Naive thymus-derived CD4-positive, alpha-beta T cell (primary cell): ENCODE results near the gene NPPA. TPM values are rescaled to one million over a fixed set of nuclear protein-coding genes. Genes with fewer than 3 reads are reported as not detected.

Experiments used
- ATAC-seq: fragments of 150-1000 bp; cut with Tn5 transposase; 2 replicates; pipeline ENCODE4 v1.10.0; 2021; ENCODE audit warnings: mild to moderate bottlenecking, moderate library complexity
- CTCF ChIA-PET: fragments of 350-600 bp; sonication (Branson Sonifier 250); formaldehyde crosslinking; loops from one replicate; lab custom pipeline; 2021; ENCODE audit warnings: antibody characterized with exemption; lab: Charles Lee
- POLR2A ChIA-PET: fragments of 350-600 bp; sonication (Branson Sonifier 250); formaldehyde crosslinking; loops from one replicate; lab custom pipeline; 2021; ENCODE audit warnings: antibody characterized with exemption, inconsistent platforms; lab: Charles Lee
- DNase-seq, 9 donors: peaks; one replicate each; pipeline versions ENCODE4 v3.0.0 to v3.0.0-alpha.2; 2020 to 2022; ENCODE audit warnings: mixed read lengths in 1 of 9
- H3K27ac ChIP-seq: one replicate; pipeline ENCODE4 v1.7.0; 2013; ENCODE audit warnings: mild to moderate bottlenecking, low read depth, low read length, moderate library complexity
- H3K27me3 ChIP-seq, 2 donors: one replicate each; pipeline ENCODE4 v1.7.0; 2013; ENCODE audit warnings: low read length in 2 of 2, mild to moderate bottlenecking in 2 of 2, moderate library complexity in 2 of 2; ENCODE audit not compliant: control insufficient read depth in 2 of 2, insufficient read depth in 2 of 2
- H3K36me3 ChIP-seq, 3 experiments: 1 replicate in 2 of 3; 2 replicates in 1 of 3; pipeline ENCODE4 v1.7.0; 2013; ENCODE audit warnings: low read length in 3 of 3, mild to moderate bottlenecking in 3 of 3, moderate library complexity in 1 of 3; ENCODE audit not compliant: insufficient read depth in 3 of 3, control insufficient read depth in 2 of 3
- H3K4me1 ChIP-seq, 2 donors: one replicate each; pipeline ENCODE4 v1.7.0; 2013; ENCODE audit warnings: low read length in 2 of 2, mild to moderate bottlenecking in 2 of 2, moderate library complexity in 1 of 2; ENCODE audit not compliant: control insufficient read depth in 2 of 2, insufficient read depth in 2 of 2
- H3K4me3 ChIP-seq: 2 replicates; pipeline ENCODE4 v1.7.0; 2013; ENCODE audit warnings: mild to moderate bottlenecking, low read length
- H3K9me3 ChIP-seq, 3 experiments: 1 replicate in 2 of 3; 2 replicates in 1 of 3; pipeline ENCODE4 v1.7.0; 2013; ENCODE audit warnings: low read length in 3 of 3; ENCODE audit not compliant: control insufficient read depth in 2 of 3
- H3K27ac Mint-ChIP-seq, 9 donors: one replicate each; pipeline ENCODE4 v1.8.0; 2020 to 2022; ENCODE audit warnings: mixed read lengths in 9 of 9, mild to moderate bottlenecking in 8 of 9, moderate library complexity in 5 of 9, inconsistent platforms in 2 of 9
- H3K27me3 Mint-ChIP-seq, 5 donors: one replicate each; pipeline ENCODE4 v1.8.0; 2021 to 2022; ENCODE audit warnings: mixed read lengths in 5 of 5, mild to moderate bottlenecking in 1 of 5
- H3K36me3 Mint-ChIP-seq, 5 donors: one replicate each; pipeline ENCODE4 v1.8.0; 2020 to 2022; ENCODE audit warnings: mixed read lengths in 5 of 5, mild to moderate bottlenecking in 3 of 5, inconsistent platforms in 1 of 5
- H3K4me1 Mint-ChIP-seq, 7 donors: one replicate each; pipeline ENCODE4 v1.8.0; 2020 to 2022; ENCODE audit warnings: mixed read lengths in 7 of 7, mild to moderate bottlenecking in 3 of 7, inconsistent platforms in 1 of 7
- H3K4me3 Mint-ChIP-seq, 10 donors: one replicate each; pipeline ENCODE4 v1.8.0; 2020 to 2022; ENCODE audit warnings: mild to moderate bottlenecking in 10 of 10, mixed read lengths in 10 of 10, moderate library complexity in 6 of 10, inconsistent platforms in 2 of 10
- H3K9me3 Mint-ChIP-seq, 11 donors: one replicate each; pipeline ENCODE4 v1.8.0; 2020 to 2022; ENCODE audit warnings: mixed read lengths in 11 of 11, mild to moderate bottlenecking in 4 of 11, inconsistent platforms in 1 of 11, moderate library complexity in 1 of 11
- intact Hi-C, 2 donors: fragments of 100-400 bp; cut with micrococcal nuclease; formaldehyde crosslinking; loops; one replicate each; pipeline ENCODE4 v1.15.1; 2023
- polyA plus RNA-seq, 2 donors: library from polyadenylated mRNA; unstranded; fragments of 300-500 nt; fragmentation: Illumina TruSeq; gene quantifications; one replicate each; pipeline ENCODE4 v1.2.3, GENCODE V29; 2021
- total RNA-seq, 6 experiments: library from RNA in 5 of 6; stranded (reverse) in 5 of 6; gene quantifications; 1 replicate in 5 of 6; 2 replicates in 1 of 6; pipeline ENCODE4 v1.2.3 and lab custom pipeline; 2021 to 2026

The NPPA gene
- total and polyA plus RNA-seq, 7 experiments from 2014 or later = not detected

DNA sequence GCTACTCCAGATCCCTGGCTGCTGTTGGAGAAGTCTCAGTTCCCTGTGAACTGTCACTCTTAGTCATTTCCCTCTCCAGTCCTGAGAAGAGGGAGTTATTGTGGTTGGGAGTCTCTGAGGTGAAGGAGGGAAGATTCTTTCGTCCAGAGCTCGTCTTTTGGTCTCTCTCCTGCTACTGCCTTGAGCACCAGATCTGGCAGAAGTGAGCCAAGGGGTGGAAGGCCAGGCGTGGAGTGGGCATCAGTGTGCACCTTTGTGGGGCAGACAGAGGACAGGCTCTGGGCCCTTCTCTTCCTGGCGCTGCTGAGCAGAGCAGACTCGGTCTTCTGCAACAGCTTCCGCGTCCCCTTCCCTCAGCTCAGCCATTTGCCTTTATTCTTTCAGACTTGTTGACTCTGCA is 22.5 kb downstream of the NPPA start:
- no peaks in the 10 kb centered on the region for H3K27me3 ChIP-seq
- Mint-ChIP-seq H3K27ac (no peak overlapping the region), H3K9me3 (peaks cover 0 to 3% (median 0%) of the 10 kb centered on the region in 11 donors), H3K27me3 (no peaks in the 10 kb centered on the region), H3K4me3 (no peak overlapping the region), H3K4me1 (peaks cover 0 to 1% (median 0%) of the 10 kb centered on the region in 7 donors), H3K36me3 (peaks cover 4 to 51% (median 8%) of the 10 kb centered on the region in 5 donors)
- DNase-seq (no peak), ATAC-seq (no peak)
- intact Hi-C loops = no loop called here
- ChIA-PET CTCF (no interaction called here), POLR2A (interaction anchor here (1.0 kb wide), 1 partner anchor 175 kb away, joined by 3 read pairs; no protein-coding TSS in a partner anchor)
- no peaks in the 10 kb centered on the region for H3K4me1 ChIP-seq
- peaks cover 0 to 74% (median 4%) of the 10 kb centered on the region in 3 experiments for H3K36me3 ChIP-seq
- H3K27ac ChIP-seq = no peak overlapping the region
- no peak overlapping the region for H3K4me3 ChIP-seq
- no peaks in the 10 kb centered on the region for H3K9me3 ChIP-seq

DNA sequence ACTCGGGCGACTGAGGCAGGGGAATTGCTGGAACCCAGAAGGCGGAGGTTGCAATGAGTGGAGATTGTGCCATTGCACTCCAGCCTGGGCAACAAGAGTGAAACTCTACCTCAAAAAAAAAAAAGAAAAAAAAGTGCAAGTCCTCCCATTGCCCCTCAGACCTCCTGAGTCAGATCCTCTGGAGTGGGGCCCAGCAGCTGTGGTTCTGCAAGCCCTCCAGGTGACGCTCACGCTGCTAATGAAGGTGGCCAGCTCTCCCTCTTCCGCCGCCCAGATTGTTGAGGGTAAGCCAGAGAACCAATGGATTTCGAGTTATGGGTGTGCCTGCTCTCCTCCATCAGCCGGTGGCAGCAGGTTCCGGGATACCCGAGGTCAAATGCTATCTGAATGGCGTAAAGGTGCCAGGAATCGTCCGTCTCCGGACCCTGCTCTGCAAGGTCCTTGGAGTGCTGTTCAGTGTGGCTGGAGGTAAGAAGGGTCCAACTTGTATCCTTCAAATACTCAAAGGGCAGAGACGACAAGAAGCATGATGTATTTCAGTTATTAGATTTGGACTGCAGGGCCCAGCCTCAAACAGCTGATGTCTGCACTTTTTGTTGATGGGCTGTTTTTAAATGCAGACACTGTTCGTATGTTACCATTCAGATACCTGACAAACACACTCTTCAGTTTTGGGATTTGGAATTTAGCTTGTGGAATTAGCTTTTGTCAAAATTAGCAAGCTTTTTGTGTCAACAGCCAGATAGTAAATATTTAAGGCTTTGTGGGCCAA is 24.0 kb downstream of the NPPA start:
- Mint-ChIP-seq H3K36me3 (peaks cover 8 to 47% (median 9%) of the 10 kb centered on the region in 5 donors), H3K27me3 (no peaks in the 10 kb centered on the region), H3K9me3 (peaks cover 0 to 3% (median 0%) of the 10 kb centered on the region in 11 donors), H3K4me1 (peaks cover 0 to 1% (median 0%) of the 10 kb centered on the region in 7 donors), H3K27ac (no peak overlapping the region), H3K4me3 (no peak overlapping the region)
- DNase-seq (no peak), ATAC-seq (no peak)
- Histone ChIP-seq H3K4me3 (no peak overlapping the region), H3K27ac (no peak overlapping the region), H3K27me3 (no peaks in the 10 kb centered on the region), H3K9me3 (no peaks in the 10 kb centered on the region), H3K36me3 (peaks cover 4 to 71% (median 8%) of the 10 kb centered on the region in 3 experiments), H3K4me1 (no peaks in the 10 kb centered on the region)
- intact Hi-C loops = no loop called here
- ChIA-PET POLR2A (interaction anchor here (0.9 kb wide), 1 partner anchor 84 kb away, joined by 3 read pairs; no protein-coding TSS in a partner anchor), CTCF (no interaction called here)

DNA sequence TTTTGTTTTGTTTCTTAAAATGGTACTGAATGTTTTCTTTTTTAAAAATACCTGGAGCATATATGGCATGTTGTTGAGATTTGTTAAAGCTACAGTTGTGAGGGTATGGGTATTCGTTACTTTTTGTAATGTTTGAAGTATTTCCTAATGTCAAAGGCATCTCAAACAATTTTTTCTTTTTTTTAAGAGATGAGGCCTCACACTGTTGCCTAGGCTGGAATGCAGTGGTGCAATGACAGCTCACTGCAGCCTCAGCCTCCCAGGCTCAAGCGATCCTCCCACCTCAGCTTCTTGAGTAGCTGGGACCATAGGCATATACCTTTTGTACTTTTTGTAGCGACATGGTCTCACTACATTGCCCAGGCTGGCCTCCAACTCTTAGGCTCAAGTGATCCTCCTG is 25.5 kb downstream of the NPPA start:
- DNase-seq (no peak), ATAC-seq (no peak)
- no peaks in the 10 kb centered on the region for H3K27me3 Mint-ChIP-seq
- Histone ChIP-seq H3K27me3 (no peaks in the 10 kb centered on the region), H3K27ac (no peak overlapping the region), H3K36me3 (peaks cover 4 to 67% (median 12%) of the 10 kb centered on the region in 3 experiments), H3K4me3 (no peak overlapping the region), H3K4me1 (no peaks in the 10 kb centered on the region), H3K9me3 (no peaks in the 10 kb centered on the region)
- no peak overlapping the region for H3K4me3 Mint-ChIP-seq
- ChIA-PET CTCF (no interaction called here), POLR2A (no interaction called here)
- peaks cover 0 to 1% (median 0%) of the 10 kb centered on the region in 11 donors for H3K9me3 Mint-ChIP-seq
- H3K4me1 Mint-ChIP-seq = peaks cover 0 to 1% (median 0%) of the 10 kb centered on the region in 7 donors
- peaks cover 6 to 42% (median 12%) of the 10 kb centered on the region in 5 donors for H3K36me3 Mint-ChIP-seq
- H3K27ac Mint-ChIP-seq = no peak overlapping the region
- intact Hi-C loops = no loop called here

DNA sequence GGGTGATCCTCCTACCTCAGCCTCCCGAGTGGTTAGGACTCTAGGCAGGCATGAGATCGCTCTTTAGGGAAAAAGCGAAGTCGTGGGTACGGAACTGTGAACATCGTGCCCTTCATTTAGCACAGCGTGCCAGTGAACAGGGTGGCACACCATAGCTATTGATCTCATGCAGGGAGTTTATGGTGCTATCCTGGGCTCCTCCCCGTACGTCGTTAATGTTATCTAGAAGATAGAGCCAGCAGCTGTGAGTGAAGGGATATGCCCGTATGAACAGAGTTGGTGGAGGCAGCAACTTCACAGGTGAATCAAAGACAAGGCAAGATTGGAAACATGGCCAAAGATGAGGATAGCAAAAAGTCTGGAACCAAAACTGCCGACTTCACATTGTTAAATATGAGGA is 30.4 kb downstream of the NPPA start:
- peaks cover 7 to 49% (median 17%) of the 10 kb centered on the region in 3 experiments for H3K36me3 ChIP-seq
- Mint-ChIP-seq H3K36me3 (peaks cover 7 to 49% (median 17%) of the 10 kb centered on the region in 5 donors), H3K27ac (no peak overlapping the region)

DNA sequence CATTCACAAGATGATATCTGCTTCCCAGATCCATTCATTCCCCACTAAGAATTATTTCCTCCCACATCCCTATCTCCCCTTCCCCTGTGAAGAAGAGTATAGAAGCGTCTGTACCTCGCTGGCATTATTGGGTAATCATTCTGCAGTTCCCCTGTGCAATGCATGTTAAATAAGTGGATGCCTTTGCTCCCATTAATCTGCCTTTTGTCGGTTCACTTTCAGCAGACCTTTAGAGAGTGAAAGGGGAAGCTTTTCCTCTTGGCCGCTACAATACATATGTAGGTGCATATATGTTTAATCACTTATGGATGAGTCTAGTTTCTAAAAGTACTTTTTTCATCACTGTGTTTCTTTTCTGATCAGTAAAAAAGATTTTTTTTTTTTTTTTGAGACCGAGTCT is 34.6 kb downstream of the NPPA start:
- H3K27ac ChIP-seq = no peak overlapping the region
- DNase-seq = no peak
- intact Hi-C loops = no loop called here
- H3K4me1 Mint-ChIP-seq = peaks cover 0 to 18% (median 12%) of the 10 kb centered on the region in 7 donors
- H3K27me3 ChIP-seq = no peaks in the 10 kb centered on the region
- ChIA-PET POLR2A (no interaction called here), CTCF (no interaction called here)
- H3K27me3 Mint-ChIP-seq = no peaks in the 10 kb centered on the region
- H3K4me1 ChIP-seq = no peaks in the 10 kb centered on the region
- H3K4me3 ChIP-seq = no peak overlapping the region
- ATAC-seq = no peak
- peaks cover 7 to 35% (median 9%) of the 10 kb centered on the region in 3 experiments for H3K36me3 ChIP-seq
- peaks cover 11 to 53% (median 17%) of the 10 kb centered on the region in 5 donors for H3K36me3 Mint-ChIP-seq
- H3K9me3 ChIP-seq = no peaks in the 10 kb centered on the region
- no peaks in the 10 kb centered on the region for H3K9me3 Mint-ChIP-seq
- H3K27ac Mint-ChIP-seq = no peak overlapping the region
- H3K4me3 Mint-ChIP-seq = peak overlapping the region in 2 of 10 donors; percentile 37 to 48

More for the DNA sequence above, 30.4 kb downstream of the NPPA start:
- ChIA-PET CTCF (no interaction called here), POLR2A (no interaction called here)
- Histone ChIP-seq H3K4me1 (no peaks in the 10 kb centered on the region), H3K4me3 (no peak overlapping the region), H3K27ac (no peak overlapping the region), H3K9me3 (no peaks in the 10 kb centered on the region), H3K27me3 (no peaks in the 10 kb centered on the region)
- Mint-ChIP-seq H3K4me1 (peaks cover 0 to 3% (median 0%) of the 10 kb centered on the region in 7 donors), H3K27me3 (no peaks in the 10 kb centered on the region), H3K9me3 (peaks cover 0 to under 1% (median 0%) of the 10 kb centered on the region in 11 donors), H3K4me3 (no peak overlapping the region)
- intact Hi-C loops = no loop called here
- ATAC-seq (no peak), DNase-seq (no peak)

DNA sequence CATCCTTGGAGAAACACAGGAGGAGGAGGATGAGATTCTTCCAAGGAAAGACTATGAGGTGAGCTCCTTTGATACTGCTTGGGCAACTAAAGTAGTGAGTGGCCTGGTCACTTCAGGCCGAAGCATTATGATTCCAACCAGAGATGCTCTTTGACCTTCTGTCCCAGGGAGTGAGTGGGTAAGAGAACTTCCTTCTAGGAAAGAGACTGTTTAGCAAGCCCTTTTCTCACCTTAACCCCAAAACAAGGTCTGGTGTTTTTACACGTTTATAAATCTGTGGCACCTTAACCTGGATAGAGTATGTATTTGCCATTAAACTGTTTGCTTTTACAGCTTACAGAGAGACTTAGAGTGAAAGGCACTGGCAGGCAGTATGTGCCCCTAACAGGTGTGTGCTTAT is 40.5 kb downstream of the NPPA start:
- Histone ChIP-seq H3K4me3 (peak overlapping the region; percentile 86), H3K27ac (peak overlapping the region; percentile 92), H3K27me3 (no peaks in the 10 kb centered on the region), H3K36me3 (peaks cover 0 to 13% (median 0%) of the 10 kb centered on the region in 3 experiments), H3K9me3 (no peaks in the 10 kb centered on the region), H3K4me1 (peaks cover 36 to 40% of the 10 kb centered on the region in 2 donors)
- intact Hi-C loops = loop anchor here (2.0 to 10.0 kb wide), 8 partner anchors 152 to 1332 kb away; partner anchors contain the start of genes FBXO2 (in 2 of the 2), FBXO44 (in 2 of the 2), DFFA (in 1 of the 2) and DHRS3 (in 1 of the 2)
- Mint-ChIP-seq H3K9me3 (peaks cover 0 to 4% (median 0%) of the 10 kb centered on the region in 11 donors), H3K4me3 (peak overlapping the region; percentile 94 to 100 (median 98)), H3K4me1 (peaks cover 37 to 62% (median 49%) of the 10 kb centered on the region in 7 donors), H3K36me3 (peaks cover 0 to 17% (median 4%) of the 10 kb centered on the region in 5 donors), H3K27ac (peak overlapping the region; percentile 42 to 98 (median 94)), H3K27me3 (no peaks in the 10 kb centered on the region)
- ChIA-PET CTCF (interaction anchor here (0.7 kb wide), 2 partner anchors 24 to 458 kb away, joined by 3 read pairs; no protein-coding TSS in a partner anchor), POLR2A (interaction anchor here (0.5 to 2.4 kb wide), 7 partner anchors 8 to 283 kb away, joined by 3 to 56 read pairs (median 5); partner anchors contain the start of genes MAD2L2, MFN2 and MIIP)
- no peak for ATAC-seq
- DNase-seq = no peak
